IMR-90 (cell line): ENCODE measurements around the gene PTPRN2. TPM values are rescaled to one million over a fixed set of nuclear protein-coding genes. Genes with fewer than 3 reads are reported as not detected.

Experiments used
- ATAC-seq: fragments of 200-7000 bp; cut with Tn5 transposase; 2 replicates; pipeline ENCODE4 v1.9.1; 2020; ENCODE audit warnings: low read depth, mild to moderate bottlenecking, moderate library complexity
- BruUV-seq: library from RNA; stranded (reverse); fragments of 400-500 nt; replicated peaks from 2 replicates; lab custom pipeline; 2021; lab: Mats Ljungman, UMichigan
- CTCF ChIA-PET: fragments of 300-600 bp; formaldehyde crosslinking; extraction: SDS; loops from one replicate; lab custom pipeline; 2021; ENCODE audit warnings: antibody characterized with exemption; lab: Yijun Ruan, JAX
- POLR2A ChIA-PET: fragments of 300-600 bp; sonication (Branson Sonifier 250); formaldehyde crosslinking; loops from one replicate; lab custom pipeline; 2022; ENCODE audit warnings: antibody characterized with exemption; ENCODE audit not compliant: unreplicated experiment; lab: Charles Lee
- DNase-seq: peaks from one replicate; pipeline ENCODE4 v3.0.0; 2013
- H2AFZ ChIP-seq: replicated peaks from 2 replicates; pipeline ENCODE3; 2013; ENCODE audit warnings: low read length, mild to moderate bottlenecking; ENCODE audit not compliant: poor library complexity
- H2AK5ac ChIP-seq: 2 replicates; pipeline ENCODE4 v1.6.1; 2013; ENCODE audit warnings: low read depth, low read length, inconsistent platforms
- H2AK9ac ChIP-seq: replicated peaks from 2 replicates; pipeline ENCODE3; 2013; ENCODE audit warnings: mild to moderate bottlenecking, low read depth, low read length, moderate library complexity; ENCODE audit not compliant: poor library complexity
- H2BK120ac ChIP-seq: 2 replicates; pipeline ENCODE4 v1.6.1; 2013; ENCODE audit warnings: low read depth, low read length, inconsistent platforms
- H2BK15ac ChIP-seq: 3 replicates; pipeline ENCODE4 v1.6.1; 2013; ENCODE audit warnings: low read depth, low read length, inconsistent platforms
- H2BK20ac ChIP-seq: 2 replicates; pipeline ENCODE4 v1.6.1; 2013; ENCODE audit warnings: low read depth, mild to moderate bottlenecking, inconsistent platforms, low read length, moderate library complexity
- H2BK5ac ChIP-seq: 2 replicates; pipeline ENCODE4 v1.6.1; 2013; ENCODE audit warnings: mild to moderate bottlenecking, low read depth, low read length, inconsistent platforms; ENCODE audit not compliant: poor library complexity, severe bottlenecking
- H3K14ac ChIP-seq: replicated peaks from 2 replicates; pipeline ENCODE4 v1.6.1; 2013; ENCODE audit warnings: low read depth, low read length, inconsistent platforms
- H3K18ac ChIP-seq: 2 replicates; pipeline ENCODE4 v1.6.1; 2013; ENCODE audit warnings: low read depth, low read length, control low read depth
- H3K23ac ChIP-seq: 2 replicates; pipeline ENCODE4 v1.6.1; 2013; ENCODE audit warnings: low read depth, low read length, inconsistent platforms
- H3K27ac ChIP-seq: 2 replicates; pipeline ENCODE4 v1.5.1; 2013; ENCODE audit warnings: mild to moderate bottlenecking, control low read depth, low read length; ENCODE audit not compliant: insufficient read depth
- H3K27me3 ChIP-seq: 2 replicates; pipeline ENCODE4 v1.6.1; 2013; ENCODE audit warnings: low read length; ENCODE audit not compliant: control insufficient read depth, insufficient read depth
- H3K36me3 ChIP-seq: 2 replicates; pipeline ENCODE4 v1.6.1; 2013; ENCODE audit warnings: low read length, mixed read lengths; ENCODE audit not compliant: control insufficient read depth, insufficient read depth
- H3K4ac ChIP-seq: 2 replicates; pipeline ENCODE4 v1.6.1; 2013; ENCODE audit warnings: low read depth, low read length, inconsistent platforms
- H3K4me1 ChIP-seq: 2 replicates; pipeline ENCODE4 v1.6.1; 2013; ENCODE audit warnings: low read length, mixed read lengths; ENCODE audit not compliant: control insufficient read depth, insufficient read depth
- H3K4me2 ChIP-seq: 2 replicates; pipeline ENCODE4 v1.6.1; 2013; ENCODE audit warnings: low read depth, mild to moderate bottlenecking, control low read depth, low read length, moderate library complexity
- H3K4me3 ChIP-seq: 2 replicates; pipeline ENCODE4 v1.5.1; 2013; ENCODE audit warnings: low read depth, mild to moderate bottlenecking, control low read depth, low read length, moderate library complexity; ENCODE audit not compliant: insufficient read depth
- H3K56ac ChIP-seq: 2 replicates; pipeline ENCODE4 v1.6.1; 2013; ENCODE audit warnings: low read length, inconsistent platforms; ENCODE audit not compliant: insufficient read depth; ENCODE audit errors: extremely low read depth
- H3K79me1 ChIP-seq, 2 experiments: 2 replicates each; pipeline ENCODE4 v1.6.1; 2013; ENCODE audit warnings: low read length in 2 of 2, inconsistent platforms in 1 of 2, low read depth in 1 of 2
- H3K9ac ChIP-seq: 2 replicates; pipeline ENCODE4 v1.6.1; 2013; ENCODE audit warnings: low read depth, low read length, control low read depth
- H3K9me1 ChIP-seq: 2 replicates; pipeline ENCODE4 v1.6.1; 2013; ENCODE audit warnings: low read length, inconsistent platforms; ENCODE audit not compliant: insufficient read depth
- H3K9me3 ChIP-seq: 2 replicates; pipeline ENCODE4 v1.6.1; 2013; ENCODE audit warnings: low read length; ENCODE audit not compliant: control insufficient read depth, insufficient read depth
- H4K20me1 ChIP-seq: 2 replicates; pipeline ENCODE4 v1.6.1; 2013; ENCODE audit warnings: low read length, inconsistent platforms; ENCODE audit not compliant: insufficient read depth
- H4K5ac ChIP-seq: 2 replicates; pipeline ENCODE4 v1.6.1; 2013; ENCODE audit warnings: mild to moderate bottlenecking, low read depth, low read length, control low read depth
- H4K8ac ChIP-seq, 2 experiments: 2 replicates each; pipeline ENCODE4 v1.6.1; 2013; ENCODE audit warnings: low read depth in 2 of 2, low read length in 2 of 2, control low read depth in 1 of 2, inconsistent platforms in 1 of 2
- H4K91ac ChIP-seq: 2 replicates; pipeline ENCODE4 v1.6.1; 2013; ENCODE audit warnings: low read depth, low read length, inconsistent platforms; ENCODE audit not compliant: insufficient read depth
- BHLHE40 ChIP-seq: fragments of 150-350 bp; IDR thresholded peaks from 2 replicates; pipeline ENCODE4 v1.6.1; 2016; ENCODE audit warnings: mild to moderate bottlenecking, low read depth, low read length
- CEBPB ChIP-seq: IDR thresholded peaks from 2 replicates; pipeline ENCODE4 v1.6.1; 2012; ENCODE audit warnings: low read depth, low read length, improper control_type of control experiment
- CHD1 ChIP-seq: IDR thresholded peaks from 2 replicates; pipeline ENCODE4 v1.6.1; 2012; ENCODE audit warnings: low read depth, low read length, improper control_type of control experiment
- CTCF ChIP-seq: conservative IDR thresholded peaks from 2 replicates; pipeline ENCODE4 v1.5.1; 2012; ENCODE audit warnings: mild to moderate bottlenecking, low read depth, low read length, improper control_type of control experiment
- ELK1 ChIP-seq: fragments of 150-350 bp; IDR thresholded peaks from 2 replicates; pipeline ENCODE4 v1.6.1; 2016; ENCODE audit warnings: low read depth, mild to moderate bottlenecking, low read length, moderate library complexity, borderline replicate concordance
- FOS ChIP-seq: fragments of 150-350 bp; IDR thresholded peaks from 2 replicates; pipeline ENCODE4 v1.6.1; 2016; ENCODE audit warnings: low read depth, low read length
- MAFK ChIP-seq: IDR thresholded peaks from 2 replicates; pipeline ENCODE4 v1.6.1; 2012; ENCODE audit warnings: low read depth, low read length, improper control_type of control experiment
- MAZ ChIP-seq: IDR thresholded peaks from 2 replicates; pipeline ENCODE4 v1.6.1; 2012; ENCODE audit warnings: low read depth, mild to moderate bottlenecking, low read length, improper control_type of control experiment, moderate library complexity, borderline replicate concordance
- MXI1 ChIP-seq: IDR thresholded peaks from 2 replicates; pipeline ENCODE4 v1.6.1; 2012; ENCODE audit warnings: low read depth, mild to moderate bottlenecking, low read length, moderate library complexity, borderline replicate concordance
- NFE2L2 ChIP-seq: fragments of 150-350 bp; IDR thresholded peaks from 2 replicates; pipeline ENCODE4 v1.6.1; 2016; ENCODE audit warnings: low read depth, mild to moderate bottlenecking, low read length
- POLR2A ChIP-seq: IDR thresholded peaks from 2 replicates; pipeline ENCODE4 v1.6.1; 2012; ENCODE audit warnings: mild to moderate bottlenecking, low read depth, low read length
- RAD21 ChIP-seq: IDR thresholded peaks from 2 replicates; pipeline ENCODE4 v1.6.1; 2012; ENCODE audit warnings: low read length, improper control_type of control experiment
- RCOR1 ChIP-seq: IDR thresholded peaks from 2 replicates; pipeline ENCODE4 v1.6.1; 2012; ENCODE audit warnings: mild to moderate bottlenecking, low read length, improper control_type of control experiment; ENCODE audit not compliant: insufficient replicate concordance
- RFX5 ChIP-seq: IDR thresholded peaks from 2 replicates; pipeline ENCODE4 v1.8.0; 2012; ENCODE audit warnings: low read depth, mild to moderate bottlenecking, low read length, moderate library complexity
- SMC3 ChIP-seq: fragments of 150-350 bp; IDR thresholded peaks from 2 replicates; pipeline ENCODE4 v1.6.1; 2016; ENCODE audit warnings: low read depth, mild to moderate bottlenecking, antibody characterized with exemption, low read length, moderate library complexity
- USF2 ChIP-seq: fragments of 150-350 bp; IDR thresholded peaks from 2 replicates; pipeline ENCODE4 v1.6.1; 2017; ENCODE audit warnings: mild to moderate bottlenecking, antibody characterized with exemption, low read length, low read depth
- WGBS, 2 experiments: methylation state at CpG; one replicate each; pipeline versions ENCODE4 v1.1.5 to v1.1.7; 2013; ENCODE audit warnings: missing lambda C conversion rate in 2 of 2; ENCODE audit not compliant: insufficient read length in 1 of 2; ENCODE audit errors: extremely low coverage in 2 of 2; 5-methylcytosine and 5-hydroxymethylcytosine counted together
- dilution Hi-C: fragments of 300-500 bp; cut with HindIII; formaldehyde crosslinking; loops from one replicate; pipeline ENCODE4 v1.14.3; 2018; ENCODE audit warnings: low sequenced_read_pairs; ENCODE audit not compliant: unreplicated experiment
- in situ Hi-C: fragments of 300-500 bp; cut with MboI; formaldehyde crosslinking; loops from 3 replicates; pipeline ENCODE4 v1.14.3; 2019; ENCODE audit warnings: low sequenced_read_pairs, inconsistent platforms, mixed read lengths
- intact Hi-C: fragments of 100-400 bp; cut with micrococcal nuclease; formaldehyde crosslinking; loops from 2 replicates; pipeline ENCODE4 v1.10.0; 2022
- polyA plus RNA-seq, 3 experiments: library from polyadenylated mRNA; depleted of rRNA; stranded (reverse); fragments of >200 nt; gene quantifications; 2 replicates each; pipeline ENCODE4 v1.2.3, GENCODE V29; 2012; ENCODE audit warnings: low replicate concordance in 1 of 3
- total RNA-seq: library from RNA; depleted of rRNA; stranded (reverse); fragments of >200 nt; gene quantifications from 2 replicates; pipeline ENCODE4 v1.2.3, GENCODE V29; 2012

PTPRN2 gene
- total and polyA plus RNA-seq, 2 of the 4 experiments (the other 2 are of a cell fraction): 0.03 TPM; not detected in 1

- H2AK9ac ChIP-seq: no peak overlapping the region
- ATAC-seq (no peak), DNase-seq (no peak)
- H4K5ac ChIP-seq: no peak overlapping the region
- no TSS peak for BruUV-seq
- peaks cover 39% of the 10 kb centered on the region for H3K9me3 ChIP-seq
- H4K91ac ChIP-seq: no peak overlapping the region
- no peaks in the 10 kb centered on the region for H4K20me1 ChIP-seq
- dilution Hi-C loops (no loop called here), intact Hi-C loops (no loop called here), in situ Hi-C loops (no loop called here)
- no peaks in the 10 kb centered on the region for H3K9me1 ChIP-seq
- H2AFZ ChIP-seq: no peak overlapping the region
- WGBS, 2 experiments: 42% methylated on average over 3 of the region's 13 CpGs; no CpG with 5 or more reads in 1 of the 2 experiments
- H3K9ac ChIP-seq: no peak overlapping the region
- H3K56ac ChIP-seq: no peak overlapping the region
- H3K79me1 ChIP-seq: no peaks in the 10 kb centered on the region
- H3K4me3 ChIP-seq: no peak overlapping the region
- no peaks in the 10 kb centered on the region for H3K36me3 ChIP-seq
- no peak overlapping the region for H4K8ac ChIP-seq
- H2BK20ac ChIP-seq: no peak overlapping the region
- no peak overlapping the region for H3K18ac ChIP-seq
- TF ChIP-seq USF2: no peak
- no peak for TF ChIP-seq POLR2A
- TF ChIP-seq ELK1: no peak
- TF ChIP-seq MAFK: no peak
- TF ChIP-seq MAZ: no peak
- no peak for TF ChIP-seq MXI1
- no peak for TF ChIP-seq CTCF
- TF ChIP-seq RFX5: no peak
- no peak for TF ChIP-seq RAD21
- no peak for TF ChIP-seq BHLHE40
- TF ChIP-seq CEBPB: no peak
- TF ChIP-seq CHD1: no peak
- no peak for TF ChIP-seq RCOR1
- no peak for TF ChIP-seq FOS
- no peak for TF ChIP-seq SMC3
- TF ChIP-seq NFE2L2: no peak
- H2BK120ac ChIP-seq: no peak overlapping the region
- no peak overlapping the region for H3K4ac ChIP-seq
- no peak overlapping the region for H3K14ac ChIP-seq
- no peak overlapping the region for H2BK5ac ChIP-seq
- ChIA-PET CTCF (no interaction called here), POLR2A (no interaction called here)
- H3K4me2 ChIP-seq: no peak overlapping the region
- no peak overlapping the region for H3K23ac ChIP-seq
- no peak overlapping the region for H2BK15ac ChIP-seq
- H3K27me3 ChIP-seq: no peaks in the 10 kb centered on the region
- H3K4me1 ChIP-seq: no peaks in the 10 kb centered on the region
- no peak overlapping the region for H2AK5ac ChIP-seq
- no peak overlapping the region for H3K27ac ChIP-seq
Measured at GRCh38 chr7:158541346-158542010, 46.1 kb downstream of the PTPRN2 start.
